Mesenchymal stem cell (in vitro differentiated cells and primary cell): ENCODE measurements around the gene SLC66A2.

Experiments
- DNase-seq: peaks from one replicate; pipeline ENCODE4 v3.0.0-alpha.2; 2013
- H2AFZ ChIP-seq: one replicate; pipeline ENCODE4 v1.6.1; 2013; ENCODE audit warnings: low read depth, mild to moderate bottlenecking, control low read depth, inconsistent platforms, low read length, moderate library complexity
- H2AK5ac ChIP-seq: 2 replicates; pipeline ENCODE4 v1.6.1; 2013; ENCODE audit warnings: low read length, moderate library complexity, mild to moderate bottlenecking, inconsistent platforms; ENCODE audit not compliant: severe bottlenecking
- H2BK120ac ChIP-seq: one replicate; pipeline ENCODE4 v1.6.1; 2013; ENCODE audit warnings: low read depth, mild to moderate bottlenecking, inconsistent platforms, low read length, moderate library complexity
- H2BK12ac ChIP-seq, 2 experiments: one replicate each; pipeline ENCODE4 v1.6.1; 2013; ENCODE audit warnings: inconsistent platforms in 2 of 2, low read length in 2 of 2, mild to moderate bottlenecking in 2 of 2, moderate library complexity in 2 of 2, control low read depth in 1 of 2
- H2BK15ac ChIP-seq: one replicate; pipeline ENCODE4 v1.6.1; 2013; ENCODE audit warnings: mild to moderate bottlenecking, low read depth, inconsistent platforms; ENCODE audit not compliant: poor library complexity, severe bottlenecking
- H2BK5ac ChIP-seq: 2 replicates; pipeline ENCODE4 v1.6.1; 2013; ENCODE audit warnings: low read depth, mild to moderate bottlenecking, low read length, control low read depth, inconsistent platforms; ENCODE audit not compliant: poor library complexity, severe bottlenecking
- H3K14ac ChIP-seq, 2 experiments: one replicate each; pipeline ENCODE4 v1.6.1; 2013; ENCODE audit warnings: inconsistent platforms in 2 of 2, low read length in 2 of 2, control low read depth in 1 of 2, mild to moderate bottlenecking in 1 of 2, moderate library complexity in 1 of 2
- H3K18ac ChIP-seq, 2 experiments: one replicate each; pipeline ENCODE4 v1.6.1; 2013; ENCODE audit warnings: inconsistent platforms in 2 of 2, low read length in 2 of 2, control low read depth in 1 of 2, low read depth in 1 of 2, mild to moderate bottlenecking in 1 of 2
- H3K23ac ChIP-seq, 2 experiments: one replicate each; pipeline ENCODE4 v1.6.1; 2013; ENCODE audit warnings: inconsistent platforms in 2 of 2, low read length in 2 of 2, mild to moderate bottlenecking in 2 of 2, moderate library complexity in 2 of 2, control low read depth in 1 of 2
- H3K27ac ChIP-seq: 2 replicates; pipeline ENCODE4 v1.5.1; 2013; ENCODE audit warnings: mild to moderate bottlenecking, moderate library complexity, low read length, control low read depth, inconsistent platforms; ENCODE audit not compliant: poor library complexity, severe bottlenecking
- H3K27me3 ChIP-seq, 2 experiments: 2 replicates each; pipeline versions ENCODE4 v1.6.1 to v1.7.0; 2013; ENCODE audit warnings: low read length in 2 of 2, mild to moderate bottlenecking in 2 of 2, moderate library complexity in 2 of 2, control low read depth in 1 of 2, inconsistent platforms in 1 of 2; ENCODE audit not compliant: control insufficient read depth in 1 of 2, insufficient read depth in 1 of 2
- H3K36me3 ChIP-seq, 2 experiments: 2 replicates each; pipeline versions ENCODE4 v1.6.1 to v1.7.0; 2013; ENCODE audit warnings: low read length in 2 of 2, control low read depth in 1 of 2, inconsistent platforms in 1 of 2, low read depth in 1 of 2, mild to moderate bottlenecking in 1 of 2; ENCODE audit not compliant: insufficient read depth in 2 of 2, control insufficient read depth in 1 of 2
- H3K4ac ChIP-seq, 2 experiments: one replicate each; pipeline ENCODE4 v1.6.1; 2013; ENCODE audit warnings: inconsistent platforms in 2 of 2, low read length in 2 of 2, mild to moderate bottlenecking in 2 of 2, moderate library complexity in 2 of 2, control low read depth in 1 of 2, low read depth in 1 of 2
- H3K4me1 ChIP-seq: 2 replicates; pipeline ENCODE4 v1.6.1; 2013; ENCODE audit warnings: low read depth, low read length, control low read depth; ENCODE audit not compliant: control insufficient read depth, insufficient read depth
- H3K4me2 ChIP-seq: 2 replicates; pipeline ENCODE4 v1.6.1; 2013; ENCODE audit warnings: low read length, mild to moderate bottlenecking, inconsistent platforms; ENCODE audit not compliant: poor library complexity, severe bottlenecking
- H3K4me3 ChIP-seq, 2 experiments: 2 replicates each; pipeline versions ENCODE4 v1.5.1 to v1.7.0; 2013; ENCODE audit warnings: low read length in 2 of 2, mild to moderate bottlenecking in 2 of 2, control low read depth in 1 of 2, low read depth in 1 of 2; ENCODE audit not compliant: insufficient read depth in 1 of 2
- H3K79me1 ChIP-seq: replicated peaks from 2 replicates; pipeline ENCODE4 v1.6.1; 2013; ENCODE audit warnings: mild to moderate bottlenecking, control low read depth, low read length, inconsistent platforms; ENCODE audit not compliant: poor library complexity, severe bottlenecking
- H3K9ac ChIP-seq: 2 replicates; pipeline ENCODE4 v1.7.0; 2013; ENCODE audit warnings: mild to moderate bottlenecking, low read length, moderate library complexity
- H3K9me3 ChIP-seq: 2 replicates; pipeline ENCODE4 v1.7.0; 2013; ENCODE audit warnings: mild to moderate bottlenecking, low read length; ENCODE audit not compliant: control insufficient read depth
- H4K8ac ChIP-seq: one replicate; pipeline ENCODE4 v1.6.1; 2013; ENCODE audit warnings: inconsistent platforms, mild to moderate bottlenecking, low read length, moderate library complexity
- H4K91ac ChIP-seq: one replicate; pipeline ENCODE4 v1.6.1; 2013; ENCODE audit warnings: mild to moderate bottlenecking, low read length, inconsistent platforms
- WGBS: methylation state at CpG from one replicate; pipeline ENCODE4 v1.1.7; 2013; ENCODE audit warnings: mixed read lengths; 5-methylcytosine and 5-hydroxymethylcytosine counted together

Gene SLC66A2

GRCh38 chr18:79914614-79915160 is 36.8 kb downstream of the SLC66A2 start:
- no peak overlapping the region for H3K23ac ChIP-seq
- WGBS = 89% methylated on average over 20 of the region's 20 CpGs

DNA sequence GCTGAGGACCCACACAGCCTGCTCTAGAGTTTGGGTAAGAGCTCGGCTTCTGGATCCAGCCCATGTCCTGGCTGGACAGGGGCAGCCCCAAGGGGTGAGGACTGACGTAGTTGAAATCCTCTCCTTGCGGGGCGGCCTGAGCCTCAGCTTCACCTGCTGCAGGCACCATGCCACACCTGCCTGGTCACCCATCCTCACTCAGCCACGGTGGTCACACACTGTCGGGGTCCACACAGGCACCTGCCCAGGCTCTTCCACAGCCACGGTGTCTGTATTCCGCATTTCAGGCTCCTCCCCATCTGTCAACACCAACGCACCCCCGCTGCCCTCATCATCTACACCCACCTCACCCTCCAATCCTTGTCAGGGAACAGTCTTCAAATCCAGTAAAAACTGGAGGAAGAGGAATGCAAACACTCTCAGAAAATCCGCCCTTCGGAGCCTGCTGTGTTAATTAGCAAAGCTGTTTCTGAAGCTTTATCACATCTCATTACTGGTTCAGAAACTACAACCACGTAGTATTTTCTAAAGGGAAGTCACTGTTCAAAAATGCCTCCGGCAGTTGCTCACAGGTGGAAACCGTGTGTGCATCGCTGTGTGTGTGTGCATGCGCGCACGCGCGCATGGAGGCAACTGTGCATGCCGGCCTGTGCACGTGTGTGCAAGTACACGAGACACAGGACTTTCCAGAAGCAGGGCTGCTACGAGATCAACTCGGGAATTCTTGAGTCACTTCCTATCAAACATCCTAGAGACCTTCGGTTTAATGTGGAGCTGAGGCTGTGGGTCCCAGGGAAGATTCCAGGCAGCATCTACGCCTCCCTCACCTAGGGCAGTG is 38.2 kb downstream of the SLC66A2 start:
- Histone ChIP-seq H4K91ac (peak overlapping the region; percentile 7), H2BK5ac (no peak overlapping the region), H2BK15ac (no peak overlapping the region), H3K4me3 (no peak overlapping the region), H2BK12ac (no peak overlapping the region), H3K4me1 (peaks cover 23% of the 10 kb centered on the region), H3K4me2 (no peak overlapping the region), H3K23ac (no peak overlapping the region), H3K9ac (no peak overlapping the region), H3K79me1 (peaks cover 55% of the 10 kb centered on the region), H3K27ac (no peak overlapping the region), H3K18ac (no peak overlapping the region), H2AFZ (no peak overlapping the region), H4K8ac (no peak overlapping the region), H3K9me3 (no peaks in the 10 kb centered on the region), H3K36me3 (peaks cover 39 to 67% of the 10 kb centered on the region in 2 experiments), H3K27me3 (no peaks in the 10 kb centered on the region), H3K14ac (no peak overlapping the region), H2BK120ac (no peak overlapping the region), H3K4ac (no peak overlapping the region), H2AK5ac (no peak overlapping the region)
- WGBS = 97% methylated on average over 28 of the region's 28 CpGs
- no peak for DNase-seq

More at GRCh38 chr18:79914614-79915160, 36.8 kb downstream of the SLC66A2 start:
- Histone ChIP-seq H2BK12ac (no peak overlapping the region), H3K14ac (no peak overlapping the region), H2AK5ac (no peak overlapping the region), H3K27me3 (no peaks in the 10 kb centered on the region), H2BK5ac (no peak overlapping the region), H3K4me3 (no peak overlapping the region), H2BK15ac (no peak overlapping the region), H2AFZ (no peak overlapping the region), H3K9me3 (no peaks in the 10 kb centered on the region), H2BK120ac (no peak overlapping the region), H3K79me1 (peaks cover 61% of the 10 kb centered on the region), H3K27ac (no peak overlapping the region), H3K4me2 (no peak overlapping the region), H3K9ac (no peak overlapping the region), H3K4me1 (peaks cover 23% of the 10 kb centered on the region), H3K4ac (no peak overlapping the region), H4K8ac (no peak overlapping the region), H3K36me3 (peaks cover 44 to 79% of the 10 kb centered on the region in 2 experiments), H3K18ac (no peak overlapping the region), H4K91ac (no peak overlapping the region)
- DNase-seq = no peak

GRCh38 chr18:79912409-79912991 is 39.0 kb downstream of the SLC66A2 start:
- Histone ChIP-seq H3K4me1 (peaks cover 23% of the 10 kb centered on the region), H3K23ac (no peak overlapping the region), H3K14ac (no peak overlapping the region), H2BK5ac (no peak overlapping the region), H3K4ac (no peak overlapping the region), H3K27me3 (no peaks in the 10 kb centered on the region), H4K8ac (no peak overlapping the region), H3K27ac (no peak overlapping the region), H4K91ac (no peak overlapping the region), H2BK12ac (no peak overlapping the region), H3K36me3 (peaks cover 37 to 60% of the 10 kb centered on the region in 2 experiments), H3K9me3 (no peaks in the 10 kb centered on the region), H3K79me1 (peaks cover 50% of the 10 kb centered on the region), H3K18ac (no peak overlapping the region), H2AFZ (no peak overlapping the region), H3K4me3 (peak overlapping the region in 1 of 2 experiments; percentile 3), H2BK120ac (no peak overlapping the region), H2AK5ac (no peak overlapping the region), H2BK15ac (no peak overlapping the region), H3K9ac (no peak overlapping the region), H3K4me2 (no peak overlapping the region)
- 85% methylated on average over 20 of the region's 20 CpGs for WGBS
- peak; percentile 44 for DNase-seq
